NCI-H128 (cell line): Measurements from ENCODE around the gene ZFAND6.
A peak's percentile ranks its signal among the peaks of the same experiment; 100 is the strongest.
"Not testable (repeated sequence)": the region's sequence is repeated elsewhere in the genome, so short reads cannot be mapped to it uniquely, and the experiment has no call there.

Experiments used
- DNase-seq: peaks from one replicate; lab custom pipeline; 2025; ENCODE audit not compliant: unreplicated experiment; lab: John Stamatoyannopoulos, UW

The ZFAND6 gene

GRCh38 chr15:80045219-80045618, 14.3 kb upstream of the ZFAND6 start:
- not testable (repeated sequence) for DNase-seq

GRCh38 chr15:80049046-80049445, 10.4 kb upstream of the ZFAND6 start:
- no peak for DNase-seq

DNA sequence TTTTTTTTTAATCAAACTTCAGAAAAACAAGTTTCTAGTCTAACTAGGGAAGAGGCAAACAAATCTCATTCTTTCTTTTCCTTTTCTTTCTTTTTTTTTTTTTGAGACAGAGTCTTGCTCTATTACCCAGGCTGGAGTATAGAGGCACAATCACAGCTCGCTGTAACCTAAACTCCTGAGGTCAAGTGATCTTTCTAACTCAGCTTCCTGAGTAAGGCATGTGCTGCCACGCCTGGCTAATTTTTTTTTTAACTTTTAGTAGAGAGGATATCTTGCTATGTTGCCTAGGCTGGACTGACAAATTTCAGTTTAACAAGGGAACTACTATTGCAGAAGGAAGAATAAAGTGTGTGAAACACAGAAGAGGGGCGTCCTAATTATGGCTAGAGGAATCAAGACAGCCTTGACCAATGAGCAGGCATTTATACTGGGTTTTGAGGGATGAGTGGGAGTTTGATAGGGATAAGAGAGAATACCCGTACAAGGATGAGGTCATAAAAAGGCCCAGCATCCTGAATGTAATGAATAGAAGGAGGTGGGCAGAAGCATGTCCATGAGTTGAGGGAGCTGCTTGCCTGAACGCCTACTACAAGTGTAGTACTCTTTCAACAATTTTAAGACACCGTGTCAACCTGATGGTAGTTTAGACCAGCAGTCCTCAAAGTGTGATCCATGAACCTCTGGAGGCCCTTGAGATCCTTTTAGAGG, 6.7 kb upstream of the ZFAND6 start:
- DNase-seq, result no peak

DNA sequence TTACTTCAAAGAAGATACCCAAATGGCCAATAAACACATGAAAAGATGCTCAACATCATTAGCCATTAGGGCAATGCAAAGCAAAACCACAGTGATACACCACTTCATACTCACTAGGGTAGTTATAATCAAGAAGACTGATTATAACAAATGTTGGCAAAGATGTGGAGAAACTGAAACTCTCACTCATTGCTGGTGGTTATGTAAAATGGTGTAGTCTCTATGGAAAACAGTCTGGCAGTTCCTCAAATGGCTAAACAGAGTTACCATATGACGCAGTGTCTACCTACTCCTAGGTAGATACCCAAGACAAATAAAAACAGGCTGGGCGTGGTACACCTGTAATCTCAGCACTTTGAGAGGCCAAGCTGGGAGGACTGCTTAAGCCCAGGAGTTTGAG, 3.5 kb upstream of the ZFAND6 start:
- no peak for DNase-seq

DNA sequence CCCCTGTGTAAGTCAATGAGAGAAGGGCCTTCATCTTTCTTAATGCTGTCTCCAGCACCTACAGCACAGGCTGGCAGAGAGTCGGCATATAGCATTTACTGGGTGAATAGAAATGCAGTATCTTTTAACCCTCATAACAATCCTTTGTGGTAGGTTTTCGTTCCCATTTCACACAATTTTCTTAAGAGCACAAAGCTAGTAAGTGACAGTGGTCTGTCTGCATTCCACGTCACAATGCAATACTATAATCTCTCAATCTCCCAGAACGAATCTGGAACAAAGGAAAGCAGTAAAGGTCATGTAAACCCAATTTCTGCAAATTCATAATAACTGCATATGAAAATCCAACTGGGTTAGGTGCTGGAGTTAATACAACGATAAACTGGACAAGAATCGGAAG, 1.4 kb upstream of the ZFAND6 start:
- no peak for DNase-seq

GRCh38 chr15:80059786-80060355, 395 bp downstream of the ZFAND6 start:
- no peak for DNase-seq

DNA sequence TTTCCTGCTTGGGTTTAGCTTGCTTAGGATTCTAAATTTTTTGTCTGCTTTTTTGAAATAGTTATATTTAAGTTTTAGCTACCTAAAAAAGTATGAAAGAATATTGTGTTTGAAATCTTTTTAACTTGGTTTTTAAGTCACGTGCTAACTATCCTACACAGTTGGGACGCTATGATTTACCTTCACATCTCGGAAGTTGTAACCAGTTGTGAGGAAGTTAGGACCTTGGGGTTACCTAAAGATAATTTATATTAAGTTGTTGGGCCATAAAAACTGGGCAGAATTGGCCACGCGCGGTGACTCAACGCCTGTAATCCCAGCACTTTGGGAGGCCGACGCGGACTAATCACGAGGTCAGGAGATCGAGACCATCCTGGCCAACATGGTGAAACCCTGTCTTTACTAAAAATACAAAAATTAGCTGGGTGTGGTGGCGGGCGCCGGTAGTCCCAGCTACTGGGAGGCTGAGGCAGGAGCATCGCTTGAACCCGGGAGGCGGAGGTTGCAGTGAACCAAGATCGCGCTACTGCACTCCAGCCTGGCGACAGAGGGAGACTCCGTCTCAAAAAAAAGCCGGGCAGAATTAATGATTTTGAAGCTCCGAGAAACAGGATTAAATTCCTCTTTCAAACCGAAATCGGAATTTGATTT, 1.0 kb downstream of the ZFAND6 start:
- DNase-seq, result no peak

DNA sequence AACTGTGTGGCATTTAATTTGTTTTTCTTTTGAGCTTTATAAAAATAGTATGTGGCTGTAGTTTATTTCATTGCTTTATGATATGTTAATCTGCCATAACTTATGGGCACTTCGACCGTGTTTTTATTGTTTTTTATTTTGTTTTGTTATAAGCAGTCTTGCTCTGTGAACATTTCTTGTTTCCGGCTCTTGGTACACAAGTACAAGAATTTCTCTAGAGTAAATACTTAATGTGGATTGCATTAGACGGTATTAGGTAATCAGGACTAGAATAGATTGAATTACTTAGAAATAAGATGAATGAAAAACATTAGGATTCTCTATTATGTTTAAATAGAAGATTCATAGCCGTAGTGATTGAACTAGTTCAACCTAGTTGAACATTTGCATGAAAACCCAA, 2.1 kb downstream of the ZFAND6 start:
- no peak for DNase-seq

GRCh38 chr15:80066912-80067311, 7.4 kb downstream of the ZFAND6 start:
- no peak for DNase-seq

- DNase-seq, result no peak
These were observed 9.1 kb downstream of the ZFAND6 start for GRCh38 chr15:80068578-80068977.

- no peak for DNase-seq
These were observed 11.4 kb downstream of the ZFAND6 start for GRCh38 chr15:80070840-80071239.

DNA sequence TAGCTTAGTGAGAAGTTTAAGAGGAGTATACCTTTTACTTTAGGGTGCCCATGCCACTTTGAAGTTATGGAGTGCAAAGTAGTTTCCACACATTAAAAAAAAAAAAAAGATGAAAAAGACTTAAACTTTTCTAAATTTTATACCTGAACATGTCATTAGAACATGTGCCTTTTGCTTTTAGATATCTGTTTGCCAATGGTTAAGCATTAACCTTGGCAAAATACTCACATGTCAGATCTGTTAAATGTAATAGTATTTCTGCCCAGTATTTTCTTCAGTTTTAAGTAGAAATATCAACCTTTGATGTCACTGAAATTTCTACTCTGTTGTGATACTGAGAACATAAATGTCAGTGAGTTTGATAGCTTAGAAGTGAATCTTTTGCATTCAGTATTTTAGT, 12.2 kb downstream of the ZFAND6 start:
- no peak for DNase-seq

- peak; percentile 22 for DNase-seq
These were observed 13.0 kb downstream of the ZFAND6 start for GRCh38 chr15:80072285-80072994.

DNA sequence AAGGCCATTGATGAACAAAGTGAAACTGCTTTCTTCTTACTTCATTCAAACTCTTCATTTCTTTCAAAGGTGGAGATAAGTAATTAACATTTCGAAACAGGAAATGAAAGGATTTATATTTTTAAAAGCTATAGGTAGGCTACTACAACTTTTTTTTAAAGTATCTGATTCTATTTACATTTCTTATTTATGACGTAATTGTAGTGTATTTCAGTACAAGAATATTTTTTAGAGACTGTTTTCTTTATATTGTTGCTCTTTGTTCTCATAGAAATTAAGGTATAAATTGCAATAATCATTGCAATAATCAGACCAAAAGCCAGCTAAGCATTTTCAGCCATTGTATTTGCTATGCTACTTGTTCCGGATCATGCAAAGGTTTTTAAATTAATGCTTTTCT, 13.7 kb downstream of the ZFAND6 start:
- no peak for DNase-seq

- DNase-seq, result no peak
These were observed 17.1 kb downstream of the ZFAND6 start for GRCh38 chr15:80076321-80077318.

DNA sequence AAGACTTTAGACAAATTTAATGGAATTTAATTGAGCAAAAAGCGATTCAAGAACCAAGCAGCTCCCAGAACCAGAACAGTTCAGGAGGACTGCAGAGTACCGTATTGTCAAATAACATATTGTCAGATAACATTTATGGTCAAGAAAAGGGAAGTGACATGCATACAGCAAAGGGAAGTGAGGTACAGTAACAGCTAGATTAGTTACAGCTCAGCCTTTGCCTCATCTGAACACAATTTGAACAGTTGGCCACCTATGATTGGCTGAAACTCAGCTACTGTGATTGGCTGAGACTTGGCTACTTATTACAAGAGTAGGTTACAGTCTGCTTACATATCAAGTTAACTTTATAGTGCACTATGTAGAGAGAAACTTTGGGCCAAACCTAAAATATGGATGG, 21.9 kb downstream of the ZFAND6 start:
- DNase-seq, result no peak

DNA sequence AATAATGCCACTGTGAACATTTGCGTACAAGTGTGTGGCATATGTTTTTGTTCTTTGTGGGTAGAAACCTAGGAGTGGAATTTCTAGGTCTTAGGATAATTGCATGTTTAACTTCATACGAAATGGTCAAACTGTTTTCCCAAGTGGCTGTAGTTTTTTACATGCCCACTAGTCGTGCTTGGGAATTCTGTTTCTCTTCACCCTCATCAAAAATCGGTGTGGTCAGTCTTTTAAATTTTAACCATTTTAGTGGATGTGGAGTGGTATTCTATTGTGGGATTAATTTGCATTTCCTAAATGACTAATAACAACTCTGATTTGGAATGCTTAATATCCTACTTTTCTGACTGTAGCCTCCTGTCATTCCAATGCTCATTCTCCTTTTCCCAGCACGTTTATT, 27.6 kb downstream of the ZFAND6 start:
- DNase-seq, result no peak

GRCh38 chr15:80090041-80090440, 30.6 kb downstream of the ZFAND6 start:
- DNase-seq, result no peak

GRCh38 chr15:80090879-80091503, 31.5 kb downstream of the ZFAND6 start:
- no peak for DNase-seq

GRCh38 chr15:80093854-80094418, 34.5 kb downstream of the ZFAND6 start:
- no peak for DNase-seq
